ENCODE measurements around the gene INPPL1.

DNA sequence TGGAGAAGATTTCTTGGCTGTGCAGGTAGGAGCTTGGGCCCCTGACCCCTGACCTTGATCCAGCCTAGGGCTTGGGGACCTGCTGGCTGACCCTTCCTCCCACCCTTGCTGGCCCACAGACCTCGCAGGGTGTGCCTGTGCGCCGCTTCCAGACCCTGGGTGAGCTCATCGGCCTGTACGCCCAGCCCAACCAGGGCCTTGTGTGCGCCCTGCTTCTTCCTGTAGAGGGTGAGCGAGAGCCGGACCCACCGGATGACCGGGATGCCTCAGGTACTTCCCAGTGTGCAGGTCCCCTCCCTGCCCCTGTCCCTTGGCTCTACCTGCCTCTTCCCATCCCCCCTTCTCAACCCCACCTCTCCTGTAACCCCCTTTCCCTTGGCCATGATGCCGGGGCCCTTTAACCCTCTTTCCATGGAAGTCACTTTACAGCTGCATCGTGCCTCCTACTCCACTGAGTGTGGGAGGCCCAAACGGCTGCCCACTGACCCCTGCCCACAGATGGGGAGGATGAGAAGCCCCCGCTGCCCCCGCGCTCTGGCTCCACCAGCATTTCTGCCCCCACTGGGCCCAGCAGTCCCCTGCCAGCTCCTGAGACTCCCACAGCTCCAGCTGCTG is 3.8 kb downstream of the INPPL1 start:
- TF ChIP-seq, protein P1, sequence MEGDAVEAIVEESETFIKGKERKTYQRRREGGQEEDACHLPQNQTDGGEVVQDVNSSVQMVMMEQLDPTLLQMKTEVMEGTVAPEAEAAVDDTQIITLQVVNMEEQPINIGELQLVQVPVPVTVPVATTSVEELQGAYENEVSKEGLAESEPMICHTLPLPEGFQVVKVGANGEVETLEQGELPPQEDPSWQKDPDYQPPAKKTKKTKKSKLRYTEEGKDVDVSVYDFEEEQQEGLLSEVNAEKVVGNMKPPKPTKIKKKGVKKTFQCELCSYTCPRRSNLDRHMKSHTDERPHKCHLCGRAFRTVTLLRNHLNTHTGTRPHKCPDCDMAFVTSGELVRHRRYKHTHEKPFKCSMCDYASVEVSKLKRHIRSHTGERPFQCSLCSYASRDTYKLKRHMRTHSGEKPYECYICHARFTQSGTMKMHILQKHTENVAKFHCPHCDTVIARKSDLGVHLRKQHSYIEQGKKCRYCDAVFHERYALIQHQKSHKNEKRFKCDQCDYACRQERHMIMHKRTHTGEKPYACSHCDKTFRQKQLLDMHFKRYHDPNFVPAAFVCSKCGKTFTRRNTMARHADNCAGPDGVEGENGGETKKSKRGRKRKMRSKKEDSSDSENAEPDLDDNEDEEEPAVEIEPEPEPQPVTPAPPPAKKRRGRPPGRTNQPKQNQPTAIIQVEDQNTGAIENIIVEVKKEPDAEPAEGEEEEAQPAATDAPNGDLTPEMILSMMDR (IDR thresholded peaks at IDR 0.05 in 8 of 11, conservative IDR thresholded peaks at IDR 0.05 in 3 of 11), result no peak
- TF ChIP-seq POLR2A (IDR thresholded peaks at IDR 0.05), result no peak
